H9 (cell line): ENCODE measurements around the gene POU3F4. TPM values are rescaled to one million over a fixed set of nuclear protein-coding genes. Genes with fewer than 3 reads are reported as not detected.

Source experiments
- DNase-seq: peaks from one replicate; pipeline ENCODE4 v3.0.0-alpha.2; 2017
- H2AFZ ChIP-seq: one replicate; pipeline ENCODE4 v1.6.1; 2013; ENCODE audit warnings: mild to moderate bottlenecking, low read length, control low read depth, moderate library complexity
- H2AK5ac ChIP-seq: 2 replicates; pipeline ENCODE4 v1.6.1; 2013; ENCODE audit warnings: low read length, control low read depth, mixed read lengths; ENCODE audit not compliant: insufficient read length
- H2BK120ac ChIP-seq: one replicate; pipeline ENCODE4 v1.6.1; 2013; ENCODE audit warnings: low read depth, mild to moderate bottlenecking, low read length, control low read depth, inconsistent platforms; ENCODE audit not compliant: poor library complexity, severe bottlenecking
- H2BK12ac ChIP-seq: 2 replicates; pipeline ENCODE4 v1.6.1; 2013; ENCODE audit warnings: low read length, control low read depth, mixed read lengths, low read depth; ENCODE audit not compliant: insufficient read length
- H2BK15ac ChIP-seq: 2 replicates; pipeline ENCODE4 v1.6.1; 2013; ENCODE audit warnings: low read depth, low read length, control low read depth
- H2BK20ac ChIP-seq: one replicate; pipeline ENCODE4 v1.6.1; 2013; ENCODE audit warnings: low read depth, mild to moderate bottlenecking, low read length, control low read depth, inconsistent platforms; ENCODE audit not compliant: poor library complexity, severe bottlenecking
- H2BK5ac ChIP-seq: 2 replicates; pipeline ENCODE4 v1.6.1; 2013; ENCODE audit warnings: low read length, control low read depth, mixed read lengths; ENCODE audit not compliant: insufficient read length
- H3K14ac ChIP-seq: 2 replicates; pipeline ENCODE4 v1.6.1; 2013; ENCODE audit warnings: low read length, control low read depth; ENCODE audit not compliant: insufficient read depth
- H3K18ac ChIP-seq: 2 replicates; pipeline ENCODE4 v1.6.1; 2013; ENCODE audit warnings: low read depth, mild to moderate bottlenecking, mixed read lengths, low read length, control low read depth; ENCODE audit not compliant: insufficient read length
- H3K23ac ChIP-seq: 2 replicates; pipeline ENCODE4 v1.6.1; 2013; ENCODE audit warnings: low read length, control low read depth, mixed read lengths, low read depth; ENCODE audit not compliant: insufficient read length
- H3K23me2 ChIP-seq: 2 replicates; pipeline ENCODE4 v1.6.1; 2013; ENCODE audit warnings: low read depth, mild to moderate bottlenecking, mixed read lengths, low read length, control low read depth; ENCODE audit not compliant: insufficient read length, poor library complexity, severe bottlenecking
- H3K27ac ChIP-seq: 2 replicates; pipeline ENCODE4 v1.5.1; 2013; ENCODE audit warnings: low read length, control low read depth, mixed read lengths, low read depth; ENCODE audit not compliant: insufficient read length
- H3K27me3 ChIP-seq: 2 replicates; pipeline ENCODE4 v1.6.1; 2013; ENCODE audit warnings: low read length, control low read depth, inconsistent platforms; ENCODE audit not compliant: insufficient read depth
- H3K4ac ChIP-seq: 2 replicates; pipeline ENCODE4 v1.6.1; 2013; ENCODE audit warnings: low read depth, mild to moderate bottlenecking, control low read depth, inconsistent platforms, low read length, moderate library complexity
- H3K4me1 ChIP-seq: 2 replicates; pipeline ENCODE4 v1.6.1; 2013; ENCODE audit warnings: low read length, control low read depth, inconsistent platforms; ENCODE audit not compliant: insufficient read depth
- H3K4me2 ChIP-seq: 2 replicates; pipeline ENCODE4 v1.6.1; 2013; ENCODE audit warnings: low read length, control low read depth, mixed read lengths; ENCODE audit not compliant: insufficient read length, insufficient read depth
- H3K56ac ChIP-seq: 2 replicates; pipeline ENCODE4 v1.6.1; 2013; ENCODE audit warnings: low read depth, mild to moderate bottlenecking, mixed read lengths, low read length, control low read depth; ENCODE audit not compliant: insufficient read length
- H3K79me1 ChIP-seq: 2 replicates; pipeline ENCODE4 v1.6.1; 2013; ENCODE audit warnings: low read depth, mild to moderate bottlenecking, moderate library complexity, low read length, control low read depth, inconsistent platforms; ENCODE audit not compliant: insufficient read depth, poor library complexity, severe bottlenecking
- H3K79me2 ChIP-seq: 2 replicates; pipeline ENCODE4 v1.6.1; 2013; ENCODE audit warnings: low read length, control low read depth, inconsistent platforms; ENCODE audit not compliant: insufficient read depth
- H3K9ac ChIP-seq: 2 replicates; pipeline ENCODE4 v1.6.1; 2013; ENCODE audit warnings: low read length, control low read depth, mixed read lengths; ENCODE audit not compliant: insufficient read length; ENCODE audit errors: extremely low read depth
- H3K9me3 ChIP-seq: one replicate; pipeline ENCODE4 v1.6.1; 2013; ENCODE audit warnings: low read depth, low read length, inconsistent platforms; ENCODE audit not compliant: control insufficient read depth
- H3T11ph ChIP-seq: one replicate; pipeline ENCODE4 v1.6.1; 2013; ENCODE audit warnings: mild to moderate bottlenecking, low read length, control low read depth, inconsistent platforms
- H4K20me1 ChIP-seq: one replicate; pipeline ENCODE4 v1.6.1; 2013; ENCODE audit not compliant: control insufficient read depth, insufficient read length, insufficient read depth
- H4K5ac ChIP-seq: 2 replicates; pipeline ENCODE4 v1.6.1; 2013; ENCODE audit warnings: low read depth, mild to moderate bottlenecking, mixed read lengths, low read length, control low read depth; ENCODE audit not compliant: insufficient read length
- H4K8ac ChIP-seq: replicated peaks from 2 replicates; pipeline ENCODE4 v1.6.1; 2013; ENCODE audit warnings: low read length, control low read depth, mixed read lengths, low read depth; ENCODE audit not compliant: insufficient read length
- H4K91ac ChIP-seq: 2 replicates; pipeline ENCODE4 v1.6.1; 2013; ENCODE audit warnings: low read depth, mild to moderate bottlenecking, moderate library complexity, mixed read lengths, low read length, control low read depth; ENCODE audit not compliant: insufficient read length
- H3K27ac Mint-ChIP-seq, 3 experiments: 2 replicates in 2 of 3; 3 replicates in 1 of 3; pipeline ENCODE4 v1.8.0; 2020 to 2021; ENCODE audit warnings: mixed read lengths in 3 of 3, mild to moderate bottlenecking in 1 of 3, moderate library complexity in 1 of 3
- H3K27me3 Mint-ChIP-seq: 2 replicates; pipeline ENCODE4 v1.8.0; 2021; ENCODE audit warnings: low read depth, mild to moderate bottlenecking, moderate library complexity, mixed read lengths
- H3K36me3 Mint-ChIP-seq, 3 experiments: 2 replicates in 2 of 3; 3 replicates in 1 of 3; pipeline ENCODE4 v1.8.0; 2020 to 2021; ENCODE audit warnings: low read depth in 3 of 3, mixed read lengths in 3 of 3; ENCODE audit not compliant: insufficient read depth in 1 of 3
- H3K4me1 Mint-ChIP-seq, 2 experiments: 2 replicates each; pipeline ENCODE4 v1.8.0; 2020; ENCODE audit warnings: mixed read lengths in 2 of 2
- H3K4me3 Mint-ChIP-seq, 2 experiments: 2 replicates in 1 of 2; 3 replicates in 1 of 2; pipeline ENCODE4 v1.8.0; 2020 to 2021; ENCODE audit warnings: mild to moderate bottlenecking in 2 of 2, mixed read lengths in 2 of 2, moderate library complexity in 1 of 2
- H3K9me3 Mint-ChIP-seq, 2 experiments: 2 replicates in 1 of 2; 3 replicates in 1 of 2; pipeline ENCODE4 v1.8.0; 2020; ENCODE audit warnings: mild to moderate bottlenecking in 2 of 2, mixed read lengths in 2 of 2, moderate library complexity in 1 of 2
- CTCF ChIP-seq: fragments of 200-600 bp; sonication (generic); conservative IDR thresholded peaks from 3 replicates; pipeline ENCODE4 v1.8.0; 2021; ENCODE audit warnings: antibody characterized with exemption, mild to moderate bottlenecking
- WGBS: extraction: QIAGEN DNeasy Blood & Tissue Kit; methylation state at CpG from one replicate; pipeline ENCODE4 v1.1.7; 2013; ENCODE audit warnings: missing lambda C conversion rate, low lambda C conversion rate, mixed read lengths; ENCODE audit not compliant: insufficient read length; ENCODE audit errors: extremely low coverage; 5-methylcytosine and 5-hydroxymethylcytosine counted together
- total RNA-seq: library from RNA; stranded (reverse); gene quantifications from 2 replicates; pipeline ENCODE4 v1.2.1, GENCODE V29; 2021

POU3F4 gene
- total RNA-seq, 1 experiment from 2014 or later = 0.35 TPM

- Histone ChIP-seq H3K23ac (no peak overlapping the region), H3K18ac (no peak overlapping the region), H4K20me1 (no peaks in the 10 kb centered on the region), H2BK120ac (no peak overlapping the region), H3K56ac (no peak overlapping the region), H2BK12ac (no peak overlapping the region), H2AFZ (no peak overlapping the region), H2BK15ac (no peak overlapping the region), H3K9ac (no peak overlapping the region), H3K27ac (no peak overlapping the region), H3K4me2 (peak overlapping the region; percentile 61), H3K4ac (no peak overlapping the region), H2AK5ac (no peak overlapping the region), H3K23me2 (peaks cover 16% of the 10 kb centered on the region), H2BK5ac (no peak overlapping the region), H4K8ac (no peak overlapping the region), H3K4me1 (peaks cover 3% of the 10 kb centered on the region; the same call in 1 of the 2 replicates), H3K14ac (no peak overlapping the region), H3K27me3 (peaks cover 12% of the 10 kb centered on the region; the same call in 1 of the 2 replicates), H2BK20ac (no peak overlapping the region), H3K9me3 (no peaks in the 10 kb centered on the region), H4K91ac (no peak overlapping the region), H3K79me1 (no peaks in the 10 kb centered on the region), H3T11ph (no peak overlapping the region), H4K5ac (no peak overlapping the region), H3K79me2 (no peaks in the 10 kb centered on the region)
- no CpG with 5 or more reads among the region's 50 CpGs for WGBS
- Mint-ChIP-seq H3K4me1 (peaks cover 51 to 60% of the 10 kb centered on the region in 2 experiments), H3K27me3 (peaks cover 71% of the 10 kb centered on the region), H3K9me3 (peaks cover 82 to 84% of the 10 kb centered on the region in 2 experiments), H3K27ac (no peak overlapping the region), H3K4me3 (peak overlapping the region; percentile 58 to 86), H3K36me3 (peaks cover 0 to 1% (median 0%) of the 10 kb centered on the region in 3 experiments; a peak in 2 of 7 replicates)
- DNase-seq = peak; percentile 32
- no peak for TF ChIP-seq CTCF
Observed at GRCh38 chrX:83508526-83509253, 600 bp downstream of the POU3F4 start.
